SIG-M5 (cell line): ENCODE data around the gene TMEM45A.
"Not testable (repeated sequence)": the region's sequence is repeated elsewhere in the genome, so short reads cannot be mapped to it uniquely, and the experiment has no call there.

Experiments used
- DNase-seq: peaks from one replicate; lab custom pipeline; 2025; lab: John Stamatoyannopoulos, UW

Gene TMEM45A

GRCh38 chr3:100575704-100576103 is 83.3 kb downstream of the TMEM45A start:
- DNase-seq, result no peak

GRCh38 chr3:100577382-100578008 is 85.1 kb downstream of the TMEM45A start:
- no peak for DNase-seq

GRCh38 chr3:100578646-100579045 is 86.2 kb downstream of the TMEM45A start:
- no peak for DNase-seq

GRCh38 chr3:100580147-100580546 is 87.7 kb downstream of the TMEM45A start:
- DNase-seq, result no peak

- no peak for DNase-seq
Observed at GRCh38 chr3:100581650-100582049, 89.2 kb downstream of the TMEM45A start.

- not testable (repeated sequence) for DNase-seq
Observed at GRCh38 chr3:100582157-100582556, 89.7 kb downstream of the TMEM45A start.

- no peak for DNase-seq
Observed at GRCh38 chr3:100584101-100584660, 91.8 kb downstream of the TMEM45A start.

- DNase-seq, result no peak
Observed at GRCh38 chr3:100586832-100587231, 94.4 kb downstream of the TMEM45A start.

- no peak for DNase-seq
Observed at GRCh38 chr3:100588251-100588650, 95.8 kb downstream of the TMEM45A start.

- no peak for DNase-seq
Observed at GRCh38 chr3:100590114-100590839, 97.9 kb downstream of the TMEM45A start.

- no peak for DNase-seq
Observed at GRCh38 chr3:100590840-100591147, 98.4 kb downstream of the TMEM45A start.

- DNase-seq, result no peak
Observed at GRCh38 chr3:100591411-100591810, 99.0 kb downstream of the TMEM45A start.

GRCh38 chr3:100600181-100601042 is 108.0 kb downstream of the TMEM45A start:
- DNase-seq, result no peak

GRCh38 chr3:100602506-100603444 is 110.4 kb downstream of the TMEM45A start:
- DNase-seq, result no peak

- no peak for DNase-seq
Observed at GRCh38 chr3:100603469-100603868, 111.0 kb downstream of the TMEM45A start.

- DNase-seq, result no peak
Observed at GRCh38 chr3:100605358-100605757, 112.9 kb downstream of the TMEM45A start.

GRCh38 chr3:100606894-100607512 is 114.6 kb downstream of the TMEM45A start:
- no peak for DNase-seq

GRCh38 chr3:100609305-100609704 is 116.9 kb downstream of the TMEM45A start, which contains the start of gene ADGRG7:
ADGRG7 (plus strand) TSS chr3:100609601; CDS start chr3:100609857, 256 bp downstream.
- no peak for DNase-seq

- no peak for DNase-seq
Observed at GRCh38 chr3:100609963-100610362, 117.5 kb downstream of the TMEM45A start.

GRCh38 chr3:100611221-100611620 is 118.8 kb downstream of the TMEM45A start:
- DNase-seq, result no peak
